IPS-18c (cell line): ENCODE results near the gene ACBD4.

ENCODE experiments used
- H3K4me3 ChIP-seq: 2 replicates; pipeline ENCODE4 v1.7.0; 2013; ENCODE audit warnings: low read depth, mild to moderate bottlenecking, low read length, moderate library complexity; ENCODE audit not compliant: insufficient read depth
- H3K9me3 ChIP-seq: one replicate; pipeline ENCODE4 v1.6.1; 2013; ENCODE audit warnings: mild to moderate bottlenecking, low read length, moderate library complexity; ENCODE audit not compliant: control insufficient read depth, insufficient read depth

ACBD4 gene

GRCh38 chr17:45190503-45191255 lies 55.2 kb downstream of the ACBD4 start:
- Histone ChIP-seq H3K4me3 (no peak overlapping the region), H3K9me3 (no peaks in the 10 kb centered on the region)
